Stimulated activated CD8-positive, alpha-beta memory T cell treated with anti-CD3 and anti-CD28 coated beads, Interleukin-7, amount 100 ng/mL, for 4 hours (primary cell): ENCODE results near the gene STPG4.
"Not testable (repeated sequence)": the region's sequence is repeated elsewhere in the genome, so short reads cannot be mapped to it uniquely, and the experiment has no call there.

Experiments used
- DNase-seq, 2 donors: peaks; one replicate each; pipeline ENCODE4 v3.0.0-alpha.2; 2020; ENCODE audit warnings: low read depth in 2 of 2

Gene STPG4

DNA sequence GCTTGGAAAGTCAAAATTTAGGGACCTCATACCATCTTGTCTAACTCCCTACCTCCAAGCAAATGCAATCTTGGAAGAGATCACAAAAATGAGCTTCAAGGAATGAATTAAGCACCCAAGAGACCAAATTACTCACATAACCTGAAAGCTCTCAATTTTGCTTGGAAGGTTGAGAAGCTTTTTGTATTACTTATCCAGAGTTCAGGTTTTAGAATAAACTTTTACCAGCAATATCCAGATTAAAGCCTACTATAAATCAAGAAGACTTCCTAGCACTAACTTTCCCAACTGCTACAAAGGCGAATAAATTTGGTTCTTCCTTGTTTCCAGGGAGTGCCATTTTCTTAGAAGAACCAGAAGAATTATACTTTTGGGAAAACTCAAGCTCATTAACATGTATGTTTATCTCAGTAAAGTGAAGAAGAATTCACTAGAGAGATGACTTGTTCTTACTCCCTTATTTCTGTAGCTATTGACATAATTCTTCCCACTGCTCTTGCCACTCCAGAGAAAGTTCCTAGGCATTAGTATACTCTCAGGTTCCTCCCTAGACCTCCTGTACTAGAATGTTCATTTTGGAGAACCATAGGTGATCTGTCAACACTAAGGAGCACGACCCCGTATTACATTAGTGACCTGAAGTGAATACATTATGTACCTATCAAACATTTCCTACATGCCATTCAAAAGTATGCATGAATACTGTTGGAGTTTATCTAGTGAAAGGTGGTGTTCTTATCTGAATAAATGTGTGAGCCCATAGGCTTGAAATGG is 18.0 kb upstream of the STPG4 start:
- no peak for DNase-seq

DNA sequence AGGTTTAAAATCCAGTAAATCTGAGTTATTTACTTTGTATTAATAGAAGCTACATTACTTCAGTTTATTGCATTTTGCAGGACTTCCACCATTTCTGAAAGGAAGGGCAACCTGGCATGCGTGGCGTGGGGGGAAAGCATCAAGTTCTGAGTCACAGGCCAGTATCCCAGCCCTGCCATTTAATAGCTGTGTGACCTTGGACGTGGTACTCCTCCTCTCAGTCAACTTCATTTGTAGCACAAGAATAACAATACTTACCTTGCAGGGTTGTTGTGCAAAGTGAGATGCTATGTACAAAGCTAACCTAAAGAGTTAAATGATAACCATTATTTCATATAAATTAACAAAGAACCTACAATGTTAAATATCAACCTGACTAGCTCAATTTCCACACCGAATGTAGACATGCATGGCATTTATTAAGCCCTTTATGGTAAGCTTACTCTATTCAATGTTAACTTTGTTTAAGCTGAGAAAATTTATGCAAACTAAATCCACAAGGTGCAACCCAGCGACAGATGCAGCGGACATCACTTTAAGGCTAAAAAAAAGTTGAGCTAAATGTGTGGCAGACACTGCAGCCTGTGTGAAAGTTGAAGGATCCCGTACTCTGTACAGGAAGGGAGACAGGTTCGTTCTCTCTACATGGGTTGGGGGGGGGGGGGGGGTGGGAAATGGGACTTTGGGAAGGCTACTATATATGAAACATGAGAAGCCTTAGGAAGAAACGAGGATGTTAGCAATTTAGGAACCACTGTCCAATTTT is 17.2 kb upstream of the STPG4 start:
- no peak for DNase-seq

DNA sequence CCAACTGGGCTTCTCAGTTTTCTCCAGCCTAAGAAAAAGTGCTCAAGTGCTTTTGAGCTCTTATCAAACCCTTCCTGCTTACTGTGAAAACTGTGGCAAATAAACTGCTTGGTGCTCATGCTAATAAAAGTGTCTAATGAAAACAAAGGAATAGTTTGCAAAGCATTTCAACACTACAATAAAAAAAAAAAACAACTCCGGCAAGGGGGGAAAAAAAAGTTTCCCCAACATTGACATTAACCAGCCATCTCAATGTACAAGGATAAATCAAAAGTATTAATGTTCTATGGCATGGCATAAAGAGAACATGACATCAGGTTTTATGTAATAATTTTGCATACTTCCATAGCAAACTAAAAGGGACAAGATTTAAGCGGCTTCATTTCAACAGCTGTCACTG is 14.7 kb upstream of the STPG4 start:
- no peak for DNase-seq

DNA sequence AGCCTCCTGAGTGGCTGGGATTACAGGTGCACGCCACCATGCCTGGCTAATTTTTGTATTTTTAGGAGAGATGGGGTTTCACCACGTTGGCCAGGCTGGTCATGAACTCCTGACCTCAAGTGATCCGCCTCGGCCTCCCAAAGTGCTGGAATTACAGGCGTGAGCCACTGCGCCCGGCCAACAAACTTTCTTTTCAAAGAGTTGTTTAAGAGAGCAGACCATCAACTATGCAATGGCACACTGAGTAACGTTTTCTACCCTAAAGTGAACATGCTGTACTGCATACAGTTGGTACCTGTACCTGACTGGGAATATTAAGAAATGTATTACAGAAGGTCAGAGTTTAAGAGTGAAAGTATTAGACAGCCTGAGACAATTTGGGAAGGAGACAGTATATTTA is 13.8 kb upstream of the STPG4 start:
- DNase-seq = not testable (repeated sequence)

DNA sequence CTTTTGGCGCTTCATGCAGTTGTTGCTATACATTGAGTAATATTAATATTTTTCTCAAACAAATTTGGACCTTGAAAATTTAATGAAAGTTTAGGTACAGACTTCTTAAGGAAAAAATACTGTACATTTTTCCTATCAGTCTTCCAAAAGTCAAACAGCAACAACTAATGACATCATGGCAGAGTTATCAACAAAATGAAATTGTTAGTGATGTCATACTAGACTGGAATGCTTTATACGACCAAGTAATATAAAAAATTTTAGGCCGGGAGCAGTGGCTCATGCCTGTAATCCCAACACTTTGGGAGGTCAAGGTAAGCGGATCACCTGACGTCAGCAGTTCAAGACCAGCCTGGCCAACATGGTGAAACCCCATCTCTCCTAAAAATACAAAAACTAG is 12.0 kb upstream of the STPG4 start:
- no peak for DNase-seq

DNA sequence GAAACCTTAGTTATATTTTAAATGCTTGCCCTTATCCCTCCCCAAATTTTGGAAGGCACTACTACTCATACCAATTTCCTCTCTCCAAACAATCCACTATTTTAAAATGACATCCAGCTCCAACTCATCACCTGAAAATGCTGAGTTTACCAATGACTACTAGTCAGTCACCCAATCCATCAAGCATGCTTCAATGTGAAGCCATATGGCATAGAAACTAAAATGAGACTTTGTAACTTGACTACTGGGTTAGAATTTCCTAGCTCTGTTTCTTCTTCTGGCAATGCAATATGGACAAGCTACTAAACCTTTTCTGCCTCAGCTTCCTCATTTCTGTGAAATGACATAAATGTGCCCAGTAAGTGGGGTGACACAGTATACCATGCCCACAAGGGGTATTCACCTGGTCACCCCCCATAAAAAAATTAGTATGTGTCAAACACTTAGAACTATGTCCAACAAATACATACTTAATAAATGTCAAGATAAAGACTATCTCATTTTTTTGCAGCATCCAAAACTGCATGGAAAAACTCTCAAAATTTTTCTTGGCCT is 10.0 kb upstream of the STPG4 start:
- no peak for DNase-seq

DNA sequence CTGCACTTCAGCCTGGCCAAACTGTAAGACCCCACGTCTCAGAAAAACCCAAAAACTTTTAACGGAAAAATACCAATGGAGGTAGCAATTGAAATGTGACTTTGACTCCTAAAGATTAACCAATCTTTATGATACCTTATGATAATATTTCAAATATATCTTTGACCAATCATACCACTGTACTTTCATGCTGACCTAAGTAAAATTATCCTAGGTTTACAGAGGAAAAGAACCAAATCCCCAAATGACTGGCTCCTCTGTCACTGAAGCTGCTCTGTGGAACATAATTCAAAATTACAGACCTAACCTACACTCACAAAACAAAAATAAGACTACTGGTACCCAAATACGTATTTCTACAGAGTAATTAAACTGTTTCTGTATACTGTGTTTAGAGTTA is 7.7 kb upstream of the STPG4 start:
- no peak for DNase-seq

DNA sequence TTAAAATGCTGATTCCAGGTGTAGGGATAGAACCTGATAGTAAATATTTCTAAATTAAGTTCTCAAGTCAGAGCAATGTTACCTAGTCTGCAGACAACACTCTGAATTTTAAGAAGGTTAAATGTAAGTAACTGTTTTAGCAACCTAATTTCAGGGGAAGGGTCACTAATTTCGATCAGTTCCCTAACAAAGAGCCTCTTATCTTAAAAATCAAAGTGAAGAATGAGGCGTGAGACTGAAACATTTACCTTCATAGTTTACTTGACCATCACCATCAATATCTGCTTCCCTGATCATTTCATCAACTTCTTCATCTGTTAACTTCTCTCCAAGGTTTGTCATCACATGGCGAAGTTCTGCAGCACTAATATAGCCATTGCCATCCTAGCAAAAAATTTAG is 6.4 kb upstream of the STPG4 start:
- no peak for DNase-seq

DNA sequence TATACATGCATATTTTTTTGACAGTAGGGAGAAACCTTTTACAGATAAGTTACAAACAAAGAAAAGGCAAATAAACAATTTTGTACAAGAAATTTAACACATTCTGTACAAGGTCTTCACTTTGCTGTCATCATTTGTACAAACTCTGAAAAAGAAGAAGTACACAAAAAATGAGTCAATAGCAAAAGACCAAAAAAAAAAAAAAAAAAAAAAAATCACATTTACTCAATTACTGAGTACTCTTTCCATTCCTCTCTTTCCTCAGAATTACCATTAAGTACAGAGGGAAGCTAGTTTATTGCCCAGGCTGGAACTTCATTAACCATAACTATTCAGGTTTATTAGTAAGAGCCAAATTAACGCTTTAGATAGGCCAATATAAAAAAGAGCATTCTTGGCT is 5.6 kb upstream of the STPG4 start:
- no peak for DNase-seq

DNA sequence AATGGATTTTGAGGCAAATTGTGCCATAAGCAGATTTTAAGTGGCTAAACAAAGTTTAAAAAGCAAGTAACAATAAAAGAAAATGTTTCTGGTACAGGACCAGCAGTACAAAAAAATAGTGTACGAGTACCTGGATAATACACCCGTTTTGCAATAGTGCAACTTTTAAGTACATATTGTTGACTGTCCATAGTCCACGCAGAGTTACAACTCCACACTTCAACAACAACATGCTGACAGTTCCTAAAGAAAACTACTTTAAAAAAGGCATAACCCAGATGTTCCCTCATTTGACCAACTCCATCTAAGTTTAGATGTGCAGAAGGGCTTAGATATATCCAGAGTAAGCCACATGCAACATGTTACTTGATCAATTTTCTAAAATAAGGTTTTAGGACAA is 5.1 kb upstream of the STPG4 start:
- DNase-seq = no peak

DNA sequence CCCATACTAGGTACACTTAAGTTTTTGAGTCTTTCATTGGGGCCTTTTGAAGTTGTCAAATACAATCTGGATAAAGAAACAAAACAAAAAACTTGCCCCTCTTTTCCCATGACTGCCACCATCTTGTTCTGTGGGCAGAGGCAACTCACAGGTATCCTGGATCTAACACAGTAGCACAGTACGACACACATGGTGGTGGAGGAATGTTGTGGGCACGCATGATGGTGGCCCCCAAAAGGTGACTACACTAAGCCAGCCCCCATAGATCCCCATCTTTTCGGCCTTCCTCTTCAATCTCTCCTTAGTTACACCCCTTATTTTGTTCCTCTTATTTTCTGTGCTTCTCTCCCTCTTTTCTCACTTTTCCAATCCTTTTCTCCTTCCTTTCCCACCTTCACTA is 4.5 kb upstream of the STPG4 start:
- DNase-seq = no peak

DNA sequence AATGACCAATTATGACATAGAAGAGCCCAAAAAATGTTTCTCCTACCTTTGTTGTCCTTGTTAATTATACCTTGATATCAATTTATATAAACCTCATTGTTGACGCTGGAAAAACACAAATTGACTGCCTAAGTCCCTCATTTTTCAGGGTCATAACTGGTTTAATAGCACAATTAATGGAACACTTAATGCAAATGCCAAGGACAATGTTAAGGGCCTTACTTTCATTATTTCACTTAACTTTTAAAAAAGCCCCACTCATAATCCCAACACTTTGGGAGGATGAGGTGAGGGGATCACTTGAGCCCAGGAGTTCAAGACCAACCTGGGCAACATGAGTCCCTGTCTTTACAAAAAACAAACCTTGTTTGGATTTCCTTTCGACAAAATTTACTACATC is 3.5 kb upstream of the STPG4 start:
- no peak for DNase-seq

DNA sequence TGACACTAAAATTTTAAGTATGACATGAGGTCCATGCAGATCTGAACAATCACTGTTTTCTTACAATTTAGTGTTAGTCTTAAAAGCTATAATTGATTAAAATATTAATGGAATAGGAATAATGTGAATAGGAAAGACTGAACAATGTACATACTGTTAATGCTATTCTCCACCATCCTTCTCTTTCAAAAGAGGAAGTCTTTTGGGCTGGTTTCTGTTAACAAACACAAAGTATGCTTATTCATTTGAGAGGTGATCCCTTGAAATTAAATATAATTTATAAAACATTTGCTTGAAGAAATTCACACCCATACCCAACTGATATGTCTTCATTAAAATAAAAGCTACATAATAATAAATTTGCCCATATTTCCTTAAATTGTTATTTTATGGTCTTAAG is 2.3 kb downstream of the STPG4 start:
- DNase-seq = no peak

DNA sequence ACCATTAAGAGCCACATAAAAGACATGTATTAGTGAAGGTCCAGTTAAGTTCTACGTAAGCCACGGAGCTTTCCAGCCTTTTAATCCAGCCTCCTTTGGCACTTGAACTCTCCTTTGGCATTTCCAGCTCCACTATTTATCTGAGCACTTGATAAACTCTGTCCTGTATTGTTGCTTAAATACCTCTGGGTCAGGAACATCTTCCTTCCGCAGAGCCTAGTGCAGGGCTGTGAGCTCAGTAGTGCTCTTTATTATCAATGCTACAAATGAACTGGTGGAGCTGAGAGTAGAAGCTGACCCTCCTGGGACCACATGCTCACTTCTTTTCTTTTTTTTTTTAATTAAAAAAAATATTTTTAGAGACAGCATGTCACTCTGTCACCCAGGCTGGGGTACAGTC is 4.9 kb downstream of the STPG4 start:
- no peak for DNase-seq

DNA sequence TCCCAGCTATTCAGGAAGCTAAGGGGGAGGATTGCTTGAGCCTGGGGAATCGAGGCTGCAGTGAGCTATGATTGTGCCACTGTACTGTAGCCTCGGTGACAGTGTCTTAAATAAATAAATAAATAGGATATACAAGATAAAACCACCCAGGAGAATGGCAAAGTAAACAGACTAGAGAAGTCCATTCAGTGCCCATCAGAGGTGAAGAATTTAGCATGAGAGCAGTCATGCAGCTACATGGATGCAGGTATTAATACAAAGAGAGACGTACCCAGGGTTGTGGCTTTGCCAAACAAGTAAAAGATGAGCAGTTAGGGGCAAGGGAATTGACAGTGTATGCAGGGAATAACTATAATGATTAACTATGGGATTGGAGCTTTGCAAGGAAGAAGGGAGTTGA is 8.1 kb downstream of the STPG4 start:
- DNase-seq = no peak

DNA sequence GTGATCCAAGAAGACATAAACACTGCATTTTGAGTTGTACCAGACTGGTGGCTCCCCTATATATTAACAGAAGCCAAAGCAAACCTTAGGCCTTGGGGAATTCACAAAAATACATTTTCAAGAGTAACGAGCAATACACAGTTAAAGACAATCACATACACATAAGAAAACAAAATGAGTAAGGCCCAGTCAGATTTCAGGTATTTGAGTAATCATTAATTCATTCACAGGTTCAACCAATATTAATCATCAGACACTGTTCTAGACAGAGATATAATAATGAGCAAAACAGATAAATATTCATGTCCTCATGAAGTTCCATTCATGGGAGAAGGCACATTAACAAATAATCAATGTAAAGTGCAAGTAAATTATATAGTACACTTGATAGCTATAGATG is 9.6 kb downstream of the STPG4 start:
- DNase-seq = no peak

DNA sequence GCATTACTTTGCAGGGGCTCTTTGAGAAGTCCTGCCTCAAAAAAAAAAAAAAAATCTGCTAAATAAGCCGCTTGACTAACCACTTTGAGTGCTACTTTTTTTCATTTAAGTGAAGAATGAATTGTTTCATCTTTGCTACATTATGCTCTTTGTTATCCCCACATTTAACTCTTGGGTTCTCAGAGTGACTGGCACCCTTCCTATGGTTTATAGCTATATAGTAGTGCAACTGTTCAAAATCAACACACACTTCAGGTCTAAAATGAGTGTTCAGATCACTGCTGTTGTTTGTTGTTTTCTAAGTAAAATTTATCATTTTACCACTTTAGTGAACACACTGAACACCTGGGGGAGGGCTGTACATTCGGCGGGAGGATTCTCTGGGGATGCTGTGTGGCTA is 13.6 kb downstream of the STPG4 start:
- no peak for DNase-seq

DNA sequence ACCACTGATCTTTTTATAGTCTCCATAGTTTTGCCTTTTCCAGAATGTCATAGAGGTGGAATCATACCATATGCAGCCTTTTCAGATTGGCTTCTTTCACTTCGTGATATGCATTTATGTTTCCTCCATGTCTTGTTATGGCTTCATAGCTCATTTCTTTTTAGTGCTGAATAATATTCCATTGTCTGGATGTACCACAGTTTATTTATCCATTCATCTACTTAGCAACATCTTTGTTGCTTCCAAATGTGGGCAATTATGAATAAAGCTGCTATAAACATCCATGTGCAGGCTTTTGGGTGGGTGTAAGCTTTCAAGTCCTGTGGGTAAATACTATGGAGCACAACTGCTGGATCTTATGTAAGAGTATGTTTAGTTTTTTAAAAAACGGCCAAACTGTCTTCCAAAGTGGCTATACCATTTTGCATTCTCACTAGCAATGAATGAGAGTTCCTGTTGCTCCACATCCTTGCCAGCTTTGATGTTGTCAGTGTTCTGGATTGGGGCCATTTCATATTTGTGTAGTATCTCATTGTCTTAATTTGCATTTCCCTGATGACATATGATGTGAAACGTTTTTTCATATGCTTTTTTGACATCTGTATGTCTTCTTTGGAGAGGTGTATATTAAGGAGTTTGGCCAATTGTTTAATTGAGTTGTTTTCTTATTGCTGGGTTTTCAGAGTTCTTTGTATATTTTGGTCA is 20.6 kb downstream of the STPG4 start:
- no peak for DNase-seq

DNA sequence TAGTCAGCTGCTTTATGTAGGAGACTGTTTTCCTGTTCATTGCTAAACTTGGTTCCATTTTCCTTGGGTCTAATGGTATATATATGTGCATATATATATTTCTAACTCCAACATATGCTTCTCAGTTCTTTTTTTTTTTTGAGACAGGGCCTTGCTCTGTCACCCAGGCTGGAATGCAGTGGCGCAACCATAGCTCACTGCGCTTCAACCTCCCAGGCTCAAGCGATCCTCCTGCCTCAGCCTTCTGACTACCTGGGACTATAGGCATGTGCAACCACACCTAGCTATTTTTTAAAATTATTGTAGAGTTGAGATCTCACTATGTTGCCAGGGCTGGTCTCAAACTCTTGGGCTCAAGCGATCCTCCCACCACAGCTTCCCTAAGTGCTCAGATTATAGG is 22.1 kb downstream of the STPG4 start:
- no peak for DNase-seq

DNA sequence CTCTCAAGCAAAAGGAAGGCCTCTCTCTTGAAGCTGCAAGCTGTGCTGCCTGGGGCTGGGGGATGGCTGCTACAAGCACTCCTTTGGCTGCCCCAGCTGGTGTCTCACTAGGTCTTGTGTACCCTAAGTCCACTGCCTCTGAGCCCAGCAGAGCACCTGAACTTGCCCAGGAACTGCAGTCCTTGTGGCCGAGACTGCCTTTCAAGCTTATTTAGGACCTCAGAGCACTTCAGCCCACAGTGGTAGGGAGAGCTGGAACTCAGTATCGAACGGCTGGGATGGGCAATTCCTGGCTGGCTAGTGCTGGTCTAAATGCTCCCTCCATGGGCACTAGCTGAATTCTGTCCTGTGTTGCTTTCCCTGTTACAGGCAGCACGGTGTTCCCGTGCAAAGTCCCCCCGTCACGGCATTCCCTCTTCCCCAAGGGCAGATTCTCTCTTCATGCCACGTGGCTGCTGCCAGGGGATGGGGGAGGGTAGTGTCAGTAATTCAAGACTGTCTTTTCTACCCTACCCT is 25.9 kb downstream of the STPG4 start:
- no peak for DNase-seq

DNA sequence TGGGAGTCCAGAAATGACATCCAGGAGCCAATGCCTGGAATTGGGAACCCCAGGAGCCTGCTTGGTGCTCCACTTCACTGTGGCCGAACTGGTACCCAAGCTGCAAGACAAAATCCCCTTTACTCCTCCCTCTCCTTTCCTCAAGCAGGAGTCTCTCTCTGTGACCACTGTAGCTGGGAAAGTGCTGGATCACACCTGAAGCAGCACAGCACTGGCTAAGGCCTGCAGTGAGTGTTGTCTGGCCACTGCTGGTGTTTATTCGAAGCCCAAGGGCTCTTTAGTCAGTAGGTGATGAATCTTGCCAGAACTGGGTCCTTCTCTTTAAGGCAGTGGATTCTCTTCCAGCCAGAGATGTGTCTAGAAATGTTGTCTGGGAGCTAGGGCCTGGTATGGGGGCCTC is 26.4 kb downstream of the STPG4 start:
- no peak for DNase-seq

DNA sequence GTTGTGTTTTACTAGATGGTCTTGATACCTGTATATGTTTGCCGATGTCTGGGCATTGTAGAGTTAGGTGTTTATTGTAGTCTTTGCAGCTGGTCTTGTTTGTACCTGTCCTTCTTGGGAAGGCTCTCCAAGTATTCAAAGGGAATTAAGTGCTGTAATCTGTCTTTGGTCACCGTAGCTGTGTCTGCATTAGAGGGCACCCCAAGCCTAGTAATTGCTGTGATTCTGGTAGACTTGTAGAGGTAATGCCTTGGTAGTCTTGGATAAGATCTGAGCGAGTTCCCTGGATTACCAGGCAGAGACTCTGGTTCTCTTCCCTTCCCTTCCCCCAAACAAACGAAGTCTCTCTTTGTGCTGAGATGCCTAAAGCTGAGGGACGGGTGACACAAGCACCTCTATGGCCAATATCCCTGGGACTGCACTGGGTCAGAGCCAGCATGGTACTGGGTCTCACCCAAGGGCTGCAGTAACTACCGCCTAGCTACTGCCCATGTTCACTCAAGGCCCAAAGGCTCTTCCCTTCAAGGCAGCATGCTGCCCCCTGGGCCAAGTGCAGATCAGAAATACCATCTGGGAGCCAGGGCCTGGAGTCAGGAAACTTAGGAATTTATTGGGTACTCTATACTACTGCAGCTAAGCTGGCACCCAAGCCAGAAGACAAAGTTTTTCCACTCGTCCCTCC is 27.1 kb downstream of the STPG4 start:
- no peak for DNase-seq
